Neural progenitor cell (in vitro differentiated cells): Measurements from ENCODE around the gene GPRC6A.
A peak's percentile ranks its signal among the peaks of the same experiment; 100 is the strongest.

ENCODE experiments used
- EZH2 ChIP-seq: fragments of 200-600 bp; sonication (generic); IDR thresholded peaks from 2 replicates; pipeline ENCODE4 v1.6.1; 2017; ENCODE audit warnings: antibody characterized with exemption, mild to moderate bottlenecking, moderate library complexity
- EZH2phosphoT487 ChIP-seq: fragments of 200-600 bp; sonication (generic); IDR thresholded peaks from 2 replicates; pipeline ENCODE4 v1.6.1; 2017; ENCODE audit warnings: antibody characterized with exemption
- TF ChIP-seq, protein P1 (sequence below): fragments of 200-600 bp; sonication (generic); IDR thresholded peaks from 2 replicates; pipeline ENCODE4 v1.5.1; 2017; ENCODE audit warnings: antibody characterized with exemption, mild to moderate bottlenecking

DNA sequence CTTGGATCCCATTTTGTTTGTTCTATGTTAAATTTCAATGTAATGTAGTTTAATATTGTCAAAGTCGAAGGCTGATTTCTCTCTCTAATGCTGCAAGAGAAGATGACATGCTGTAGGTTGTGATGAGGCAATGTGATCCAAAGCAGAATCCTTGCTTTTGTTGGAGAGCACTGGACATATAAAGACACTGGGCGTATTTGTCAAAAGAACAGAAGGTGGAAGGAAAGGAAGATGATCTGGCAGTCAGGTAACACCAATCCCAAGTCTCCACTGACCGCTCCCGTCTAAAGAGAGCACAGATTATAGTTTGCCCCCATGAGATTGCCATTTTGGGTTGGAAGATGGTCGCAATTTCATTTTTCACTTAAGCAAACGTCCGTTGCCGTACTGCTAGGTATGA is 47.2 kb upstream of the GPRC6A start:
- TF ChIP-seq EZH2phosphoT487 (peak; percentile 41), EZH2 (no peak)
- TF ChIP-seq, protein P1, sequence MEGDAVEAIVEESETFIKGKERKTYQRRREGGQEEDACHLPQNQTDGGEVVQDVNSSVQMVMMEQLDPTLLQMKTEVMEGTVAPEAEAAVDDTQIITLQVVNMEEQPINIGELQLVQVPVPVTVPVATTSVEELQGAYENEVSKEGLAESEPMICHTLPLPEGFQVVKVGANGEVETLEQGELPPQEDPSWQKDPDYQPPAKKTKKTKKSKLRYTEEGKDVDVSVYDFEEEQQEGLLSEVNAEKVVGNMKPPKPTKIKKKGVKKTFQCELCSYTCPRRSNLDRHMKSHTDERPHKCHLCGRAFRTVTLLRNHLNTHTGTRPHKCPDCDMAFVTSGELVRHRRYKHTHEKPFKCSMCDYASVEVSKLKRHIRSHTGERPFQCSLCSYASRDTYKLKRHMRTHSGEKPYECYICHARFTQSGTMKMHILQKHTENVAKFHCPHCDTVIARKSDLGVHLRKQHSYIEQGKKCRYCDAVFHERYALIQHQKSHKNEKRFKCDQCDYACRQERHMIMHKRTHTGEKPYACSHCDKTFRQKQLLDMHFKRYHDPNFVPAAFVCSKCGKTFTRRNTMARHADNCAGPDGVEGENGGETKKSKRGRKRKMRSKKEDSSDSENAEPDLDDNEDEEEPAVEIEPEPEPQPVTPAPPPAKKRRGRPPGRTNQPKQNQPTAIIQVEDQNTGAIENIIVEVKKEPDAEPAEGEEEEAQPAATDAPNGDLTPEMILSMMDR, result no peak
